Tracheal epithelial cell (primary cell): Measurements from ENCODE around the gene CHD2. TPM values are rescaled to one million over a fixed set of nuclear protein-coding genes. Genes with fewer than 3 reads are reported as not detected.

Experiments
- total RNA-seq: library from RNA; depleted of rRNA; stranded (reverse); fragments of >200 nt; gene quantifications from 2 replicates; pipeline ENCODE4 v1.2.1, GENCODE V29; 2014

Gene CHD2
- 57.1 and 58.6 TPM in 2 replicates for total RNA-seq

DNA sequence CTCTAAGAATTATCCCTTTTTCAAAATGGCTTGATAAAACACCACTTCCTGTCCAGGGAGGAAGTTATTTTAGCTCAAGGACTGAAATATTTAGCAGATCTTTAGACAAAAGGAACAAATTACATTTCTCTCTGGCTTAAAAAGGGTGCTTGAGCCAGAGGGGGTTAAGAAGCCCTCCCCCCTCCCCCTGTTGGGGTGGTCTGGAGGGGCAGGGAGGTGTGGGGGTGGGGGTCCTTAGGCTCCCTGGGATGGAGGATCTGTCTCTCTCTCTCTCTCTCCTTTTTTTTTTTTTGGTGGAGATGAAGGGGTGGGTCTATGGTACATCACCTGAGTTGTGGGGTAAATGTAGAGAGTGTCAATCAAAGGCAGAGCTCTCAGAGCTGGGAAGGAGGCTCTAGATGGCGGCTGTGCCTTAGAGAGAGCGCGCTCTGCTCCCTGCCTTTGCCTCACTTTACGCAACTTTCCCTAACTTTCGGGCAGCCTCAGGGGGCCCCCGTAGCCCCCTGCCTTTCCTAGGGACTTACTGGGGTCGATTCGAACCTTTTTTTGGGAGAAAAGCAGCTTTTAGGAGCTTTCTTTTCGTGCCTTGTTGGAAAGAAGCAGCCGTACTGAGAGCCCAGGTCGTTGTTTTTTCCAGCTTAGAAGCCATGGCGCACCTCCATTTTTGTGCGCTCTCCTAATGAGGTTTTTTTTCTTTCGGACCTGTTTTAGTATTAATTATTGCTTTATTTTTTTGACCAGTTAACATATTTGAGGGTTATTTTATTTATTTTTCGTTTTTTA is at the start of gene CHD2:
Gene CHD2 (plus strand): TSS at position 377 of the 783 bp plus-strand sequence. CDS start 914 bp downstream, outside the sequence.

Other genes with a start within 250 kb of the CHD2 start
- gene FAM174B, start 244.5 kb upstream of the CHD2 start, total RNA-seq: 0.64 and 2.9 TPM in 2 replicates
- 1.9 and 2.2 TPM in 2 replicates for gene RGMA, start 188.9 kb downstream of the CHD2 start, total RNA-seq